NCI-H1436 treated with DMSO at 0.1 percent for 48 hours (cell line): ENCODE measurements around the gene GRIK4.
"Not testable (repeated sequence)": the region's sequence is repeated elsewhere in the genome, so short reads cannot be mapped to it uniquely, and the experiment has no call there.

ENCODE experiments used
- DNase-seq: peaks from one replicate; lab custom pipeline; 2025; lab: John Stamatoyannopoulos, UW

Gene GRIK4

DNA sequence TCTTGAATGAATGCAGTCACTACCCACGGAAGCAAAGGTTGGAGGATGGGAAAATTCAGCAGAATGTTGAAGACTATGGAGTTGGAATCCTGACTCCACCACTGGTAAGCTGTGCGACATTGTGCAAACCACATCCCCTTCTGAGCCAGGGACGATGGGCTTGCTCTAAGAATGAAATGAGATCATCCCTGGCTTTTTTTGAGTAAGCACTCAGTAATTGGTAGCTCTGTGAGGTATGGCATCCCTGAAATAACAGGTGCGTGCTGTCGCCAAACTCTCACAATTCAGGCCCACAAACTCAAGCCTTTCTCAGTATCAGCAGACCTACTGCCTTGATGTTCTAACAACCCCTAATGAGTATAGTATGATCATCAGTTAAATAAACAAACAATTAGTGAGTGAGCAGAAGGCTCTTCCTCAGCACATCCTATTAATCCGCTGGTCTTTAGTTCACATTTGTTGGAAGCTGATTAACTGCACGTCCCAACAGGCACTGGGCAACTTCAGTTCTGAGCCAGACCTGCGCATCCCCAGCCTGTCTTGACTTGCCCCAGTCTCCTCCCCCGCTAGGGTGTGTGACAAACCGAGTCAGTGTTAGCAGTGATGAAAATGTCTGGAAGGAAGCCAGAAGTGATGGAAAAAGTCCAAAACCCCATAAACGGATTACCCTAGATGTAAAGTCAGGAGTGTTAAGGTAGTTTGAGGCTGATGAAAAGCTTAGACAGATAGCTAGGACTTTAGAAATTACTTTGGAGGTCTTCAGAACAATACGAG lies 235.5 kb downstream of the GRIK4 start:
- DNase-seq: peak; percentile 85

DNA sequence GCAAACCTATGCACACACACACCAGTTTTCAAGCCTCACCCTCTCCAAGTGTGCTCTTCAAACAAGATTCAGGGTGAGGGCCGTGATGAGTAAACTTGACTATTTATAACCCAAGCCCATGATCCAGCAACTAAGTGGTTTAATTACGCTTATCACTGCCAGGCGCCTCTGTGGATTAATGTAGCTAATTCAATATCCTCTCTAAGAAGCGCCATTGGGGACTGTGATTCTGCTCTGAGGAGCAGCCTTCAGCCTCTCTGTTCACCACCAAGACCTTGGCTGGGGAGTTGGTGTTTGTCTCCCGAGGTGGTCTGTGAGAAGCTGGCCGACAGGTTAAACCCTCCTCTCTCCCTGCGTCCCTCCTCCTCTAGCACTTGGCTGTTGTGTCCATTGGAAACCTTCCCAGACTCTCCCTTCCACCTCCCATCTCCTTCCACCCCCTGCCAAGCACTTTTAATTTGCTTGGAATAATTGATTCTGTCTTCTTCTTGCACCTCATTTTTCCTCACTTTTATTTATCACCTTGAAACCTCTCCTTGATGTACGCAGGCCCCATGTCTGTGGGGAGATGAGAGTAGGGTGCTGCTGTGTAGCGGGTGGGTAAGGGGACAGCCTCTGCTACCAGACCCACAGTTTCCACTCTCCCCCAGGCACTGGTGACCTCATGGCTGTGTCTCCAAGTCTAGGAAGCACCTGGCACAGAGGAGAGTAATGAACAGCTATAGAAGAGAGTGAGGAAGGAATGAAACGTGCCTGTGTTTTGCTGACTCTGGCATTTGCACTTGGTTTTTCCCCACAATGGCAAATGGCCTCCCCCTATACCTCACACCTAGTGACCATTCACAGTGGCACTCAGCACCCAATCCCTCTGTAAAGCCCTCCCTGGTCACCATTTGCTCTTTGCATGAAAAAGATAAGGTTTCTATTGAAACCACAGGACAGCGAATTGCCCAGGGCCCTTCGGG lies 236.6 kb downstream of the GRIK4 start:
- DNase-seq: peak; percentile 28

DNA sequence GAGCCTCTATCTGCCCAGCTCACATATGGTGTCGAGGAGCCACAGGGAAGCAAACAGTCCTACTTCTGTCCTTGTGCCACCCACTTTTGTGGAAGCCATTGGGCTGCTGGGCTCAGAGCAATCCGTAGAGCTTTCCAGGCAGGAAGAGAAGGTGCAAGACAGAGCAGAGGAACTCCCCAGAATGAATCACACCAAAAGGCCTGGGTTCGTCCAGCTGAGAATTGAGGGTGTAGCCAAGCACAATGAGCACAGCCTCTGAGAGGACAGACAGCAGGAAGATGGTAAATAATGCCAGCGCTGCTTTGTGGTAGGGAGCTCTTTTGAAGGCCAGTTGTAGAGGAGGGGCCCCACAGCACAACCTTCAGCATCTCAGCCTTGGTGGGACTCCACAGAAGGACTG lies 237.8 kb downstream of the GRIK4 start:
- DNase-seq: no peak

DNA sequence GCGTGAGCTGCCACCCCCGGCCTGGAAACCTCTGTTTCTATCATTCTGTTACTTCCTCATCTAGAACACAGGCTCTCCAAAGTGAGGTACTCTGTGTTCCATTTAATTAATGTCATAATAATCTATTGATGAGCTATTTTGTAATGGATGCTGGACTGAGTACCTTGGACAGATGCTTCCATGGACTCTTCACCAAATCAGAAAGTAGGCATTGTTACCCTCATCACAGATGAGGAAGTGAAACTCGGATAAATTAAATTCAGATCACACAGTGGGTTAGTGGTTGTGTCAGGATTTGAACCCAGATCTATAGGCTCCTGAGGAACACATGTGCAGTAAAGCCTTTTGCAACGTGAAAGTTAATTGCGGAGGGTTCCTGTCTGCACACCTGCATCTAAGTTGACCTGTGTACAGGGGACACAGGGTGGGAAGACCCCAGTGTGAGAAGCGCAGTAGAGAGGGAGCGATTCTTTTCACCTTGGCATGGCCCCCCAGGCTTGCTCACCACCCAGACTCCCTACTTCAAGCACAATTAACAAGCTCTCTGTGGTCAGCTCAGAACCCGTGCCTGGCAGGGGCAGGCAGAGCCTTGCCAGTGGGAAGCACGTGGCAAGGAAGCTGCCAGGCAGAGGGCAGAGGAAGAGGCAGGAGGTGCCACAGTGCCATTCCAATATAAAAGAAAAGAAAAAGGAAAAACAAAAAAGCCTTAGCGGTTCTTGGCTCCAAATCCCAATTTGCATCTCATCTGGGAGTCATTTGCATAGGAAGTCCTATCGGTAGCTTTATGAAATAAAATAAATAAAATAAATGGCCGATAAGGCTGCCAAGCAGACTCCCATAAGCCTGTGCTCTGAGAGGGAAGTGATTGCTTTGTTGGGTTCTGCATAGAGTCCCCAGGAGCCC lies 239.3 kb downstream of the GRIK4 start:
- no peak for DNase-seq

DNA sequence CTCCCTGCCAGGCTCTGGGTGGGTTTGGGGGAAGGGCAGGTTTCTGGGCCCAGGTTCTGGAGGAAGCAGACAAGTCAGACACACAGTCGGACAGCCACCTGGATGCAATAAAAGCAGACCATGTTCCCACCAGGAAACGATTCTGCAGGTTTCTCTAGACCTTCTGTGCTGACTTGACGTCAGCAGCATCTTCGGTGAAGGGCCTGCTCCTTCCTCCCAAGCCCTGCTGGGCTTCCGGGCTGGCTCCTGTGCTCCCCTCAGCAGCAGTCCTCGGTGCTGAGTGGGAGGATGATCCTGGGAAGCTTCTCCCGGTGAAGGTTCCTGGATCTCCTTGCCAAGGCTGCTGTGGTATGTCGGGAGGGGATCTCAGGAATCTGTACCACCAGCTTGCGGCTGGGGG lies 240.0 kb downstream of the GRIK4 start:
- no peak for DNase-seq

DNA sequence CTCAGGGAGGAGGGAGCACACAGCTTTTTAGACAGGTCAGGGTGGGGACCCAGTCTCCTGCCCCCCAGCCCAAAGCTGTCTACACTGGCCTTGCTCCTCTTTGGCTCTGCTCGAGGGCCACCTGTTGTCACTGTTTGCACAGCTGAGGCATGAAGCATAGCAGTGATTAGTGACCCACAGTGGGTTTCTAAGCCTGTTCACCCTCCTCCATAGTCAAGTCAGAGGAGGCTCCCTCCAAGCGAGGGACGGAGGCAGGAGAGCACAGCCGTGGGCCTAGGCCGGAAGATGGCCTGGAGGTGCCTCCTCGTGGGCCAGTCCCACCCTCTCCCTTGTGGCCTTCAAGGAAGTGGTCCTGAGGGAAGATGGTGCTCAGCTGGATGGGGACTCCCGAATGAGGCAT lies 241.1 kb downstream of the GRIK4 start:
- no peak for DNase-seq

DNA sequence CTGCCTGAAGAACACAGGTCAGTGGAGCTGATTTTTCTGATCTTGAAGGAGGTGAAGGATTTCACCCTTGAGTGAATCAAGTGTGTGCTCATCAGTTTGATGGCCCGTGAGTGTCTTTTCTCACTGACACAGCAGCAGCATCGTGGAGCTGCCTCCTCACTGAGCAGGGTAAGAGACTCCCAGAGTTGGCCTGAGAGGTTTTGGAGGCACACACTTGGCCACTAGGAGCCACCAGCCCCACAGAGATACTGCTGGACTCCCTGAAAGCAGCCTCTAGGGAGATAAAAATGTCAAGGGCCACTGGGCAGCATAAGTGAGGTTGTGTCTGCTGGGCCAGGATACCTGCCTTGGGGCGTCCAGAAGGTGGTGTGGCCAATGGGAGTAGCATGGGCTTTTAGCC lies 245.4 kb downstream of the GRIK4 start:
- no peak for DNase-seq

DNA sequence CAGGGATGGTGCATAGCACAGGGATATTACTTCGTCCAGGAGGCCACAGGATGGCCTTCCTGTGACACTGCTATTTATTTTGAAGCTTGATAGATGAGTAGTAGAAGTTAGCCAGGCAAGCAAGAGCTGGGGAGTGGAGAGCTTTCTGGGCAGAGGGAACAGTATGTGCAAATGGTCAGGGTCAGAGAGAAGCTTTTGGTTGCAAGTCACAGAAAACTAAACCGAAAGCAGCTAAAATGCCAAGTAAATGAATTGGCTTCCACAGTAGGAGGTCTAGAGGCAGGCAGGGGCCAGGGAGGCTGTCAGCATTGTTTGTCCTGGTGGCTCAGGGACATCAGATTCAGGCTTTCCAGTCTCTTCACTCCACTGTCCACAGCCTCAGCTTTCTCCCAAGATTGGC lies 247.5 kb downstream of the GRIK4 start:
- no peak for DNase-seq

DNA sequence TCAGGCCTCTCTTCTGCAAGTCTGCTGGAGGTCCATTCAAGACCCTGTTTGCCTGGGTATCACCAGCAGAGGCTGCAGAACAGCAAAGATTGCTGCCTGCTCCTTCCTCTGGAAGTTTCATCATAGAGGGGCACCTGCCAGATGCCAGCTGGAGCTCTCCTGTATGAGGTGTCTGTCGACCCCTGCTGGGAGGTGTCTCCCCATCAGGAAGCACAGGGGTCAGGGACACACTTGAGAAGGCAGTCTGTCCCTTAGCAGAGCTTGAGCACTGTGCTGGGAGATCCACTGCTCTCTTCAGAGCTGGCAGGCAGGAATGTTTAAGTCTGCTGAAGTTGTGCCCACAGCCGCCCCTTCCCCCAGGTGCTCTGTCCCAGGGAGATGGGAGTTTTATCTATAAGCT lies 254.2 kb downstream of the GRIK4 start:
- not testable (repeated sequence) for DNase-seq

DNA sequence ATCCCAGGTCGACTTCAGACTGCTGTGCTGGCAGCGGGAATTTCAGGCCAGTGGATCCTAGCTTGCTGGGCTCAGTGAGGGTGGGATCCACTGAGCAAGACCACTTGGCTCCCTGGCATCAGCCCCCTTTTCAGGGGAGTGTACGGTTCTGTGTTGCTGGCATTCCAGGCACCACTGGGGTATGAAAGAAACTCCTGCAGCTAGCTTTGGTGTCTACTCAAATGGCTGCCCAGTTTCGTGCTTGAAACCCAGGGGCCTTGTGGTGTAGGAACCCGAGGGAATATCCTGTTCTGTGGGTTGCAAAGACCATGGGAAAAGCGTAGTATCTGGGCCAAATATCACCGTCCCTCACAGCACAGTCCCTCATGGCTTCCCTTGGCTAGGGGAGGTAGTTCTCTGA lies 254.8 kb downstream of the GRIK4 start:
- no peak for DNase-seq

DNA sequence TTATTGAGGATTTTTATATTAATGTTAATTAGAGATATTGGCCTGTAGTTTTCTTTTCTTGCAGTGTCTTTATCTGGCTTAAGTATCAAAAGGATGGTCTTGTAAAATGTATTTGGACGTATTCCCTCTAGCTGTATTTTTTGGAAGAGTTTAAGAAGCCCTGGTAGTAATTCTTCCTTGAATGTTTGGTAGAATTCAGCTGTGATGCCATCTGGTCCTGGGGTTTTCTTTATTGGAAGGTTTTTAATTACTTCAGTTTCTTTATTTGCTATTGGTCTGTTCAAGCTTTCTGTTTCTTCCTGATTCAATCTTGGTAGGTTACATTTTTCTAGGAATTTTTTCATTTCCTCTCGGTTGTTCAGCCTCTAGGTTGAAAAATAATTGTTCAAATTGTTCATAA lies 257.4 kb downstream of the GRIK4 start:
- no peak for DNase-seq

DNA sequence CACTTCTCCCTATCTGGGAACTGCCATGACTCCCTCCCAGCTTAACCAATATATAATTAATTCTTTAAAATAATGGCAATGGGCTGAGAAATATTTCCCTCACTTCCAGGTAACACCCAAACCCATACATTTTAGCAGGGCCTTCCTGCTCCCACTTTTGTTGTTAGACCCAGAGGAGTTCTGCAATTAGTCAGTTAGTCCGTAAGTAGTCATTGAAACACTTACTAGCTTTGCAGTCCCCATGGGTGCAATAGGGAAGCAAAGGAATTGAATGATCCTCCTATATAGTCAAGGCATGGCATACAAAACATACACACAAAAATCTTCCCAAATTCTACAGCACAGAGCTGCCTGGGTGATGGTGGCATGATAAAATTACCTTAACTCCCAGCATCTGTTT lies 258.4 kb downstream of the GRIK4 start:
- DNase-seq: no peak

DNA sequence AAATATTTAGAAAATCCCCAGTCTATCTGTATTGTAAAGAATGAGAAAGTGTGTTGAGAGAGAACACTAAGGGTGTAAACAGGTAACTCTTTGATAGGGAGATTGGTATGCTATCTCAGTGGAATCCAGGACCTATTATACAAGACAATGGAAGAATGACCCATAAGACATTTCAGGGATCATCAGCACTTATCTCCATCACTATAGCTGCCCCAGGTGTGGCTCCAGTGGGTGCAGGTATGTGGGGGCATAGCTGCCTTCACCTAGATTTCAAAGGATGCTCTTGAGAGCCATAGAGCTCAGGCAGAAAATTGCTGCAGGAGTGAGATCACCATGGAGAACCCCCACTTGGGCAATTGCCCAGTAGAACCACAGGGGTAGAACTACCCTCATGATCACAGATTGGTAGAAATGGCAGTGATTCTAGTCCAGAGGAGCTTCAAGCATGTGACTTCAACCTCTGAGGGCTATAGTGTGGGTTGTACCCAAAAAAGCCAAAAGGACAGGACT lies 260.1 kb downstream of the GRIK4 start:
- no peak for DNase-seq

DNA sequence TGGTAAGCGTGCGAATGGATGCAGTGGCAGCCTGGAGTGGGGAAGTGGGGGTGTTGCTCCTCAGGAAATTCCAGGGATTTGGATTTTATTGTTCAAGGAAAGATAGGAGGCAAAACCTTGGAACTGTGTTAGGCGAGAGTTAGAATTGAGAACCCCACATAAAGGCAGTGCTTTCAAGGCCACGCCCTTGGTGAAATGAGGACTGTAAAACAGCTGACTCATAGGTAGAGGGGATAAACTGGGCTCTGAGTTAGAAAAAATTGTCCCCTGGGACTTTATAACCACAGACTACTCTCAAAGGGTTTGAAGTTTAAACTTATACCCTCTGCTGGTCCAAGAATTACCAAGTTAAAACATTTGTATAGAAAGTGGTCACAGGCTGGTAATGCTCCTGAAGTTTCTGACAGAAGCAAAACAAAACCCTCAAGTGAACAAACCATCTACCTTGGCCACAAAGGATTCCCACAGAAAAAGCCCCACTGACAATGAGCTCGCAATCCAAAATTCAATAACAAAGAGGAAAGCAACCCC lies 262.0 kb downstream of the GRIK4 start:
- no peak for DNase-seq

DNA sequence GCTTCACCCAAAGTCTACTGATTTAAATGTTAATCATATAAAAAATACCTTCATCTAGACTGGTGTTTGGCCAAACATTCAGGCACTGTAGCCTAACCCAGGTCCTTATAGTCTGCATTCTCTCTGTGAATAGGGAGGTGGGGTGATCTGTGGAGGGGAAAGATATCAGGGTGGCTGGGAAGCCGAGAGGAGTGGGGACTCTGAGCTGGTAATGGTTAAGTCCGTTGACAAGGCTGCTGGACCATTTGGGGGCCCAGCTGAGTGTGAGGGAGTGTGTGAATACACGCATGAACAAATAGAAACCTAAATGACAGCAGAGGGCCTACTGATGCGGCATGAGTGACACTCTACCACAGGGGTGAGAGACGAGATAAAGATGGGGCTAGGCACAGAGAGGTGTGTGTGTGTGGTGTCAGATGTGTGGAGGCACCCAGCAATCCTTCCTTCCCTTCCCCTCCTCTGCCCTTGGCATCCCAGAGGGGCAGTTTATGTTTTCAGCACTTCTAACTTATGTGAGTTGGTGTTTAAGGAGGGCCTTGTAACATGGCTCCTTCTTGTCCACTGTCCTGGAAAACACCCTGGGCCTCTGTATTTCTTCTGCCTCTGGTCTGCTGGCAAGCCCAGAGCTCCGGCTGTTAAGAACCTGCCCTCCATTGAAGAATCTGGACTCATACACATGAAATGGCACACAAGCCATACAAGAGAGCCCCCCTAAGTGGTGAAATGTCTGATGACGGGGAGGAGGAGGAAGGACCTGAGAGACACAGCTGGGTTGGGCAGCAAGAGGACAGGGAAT lies 263.2 kb downstream of the GRIK4 start:
- no peak for DNase-seq

DNA sequence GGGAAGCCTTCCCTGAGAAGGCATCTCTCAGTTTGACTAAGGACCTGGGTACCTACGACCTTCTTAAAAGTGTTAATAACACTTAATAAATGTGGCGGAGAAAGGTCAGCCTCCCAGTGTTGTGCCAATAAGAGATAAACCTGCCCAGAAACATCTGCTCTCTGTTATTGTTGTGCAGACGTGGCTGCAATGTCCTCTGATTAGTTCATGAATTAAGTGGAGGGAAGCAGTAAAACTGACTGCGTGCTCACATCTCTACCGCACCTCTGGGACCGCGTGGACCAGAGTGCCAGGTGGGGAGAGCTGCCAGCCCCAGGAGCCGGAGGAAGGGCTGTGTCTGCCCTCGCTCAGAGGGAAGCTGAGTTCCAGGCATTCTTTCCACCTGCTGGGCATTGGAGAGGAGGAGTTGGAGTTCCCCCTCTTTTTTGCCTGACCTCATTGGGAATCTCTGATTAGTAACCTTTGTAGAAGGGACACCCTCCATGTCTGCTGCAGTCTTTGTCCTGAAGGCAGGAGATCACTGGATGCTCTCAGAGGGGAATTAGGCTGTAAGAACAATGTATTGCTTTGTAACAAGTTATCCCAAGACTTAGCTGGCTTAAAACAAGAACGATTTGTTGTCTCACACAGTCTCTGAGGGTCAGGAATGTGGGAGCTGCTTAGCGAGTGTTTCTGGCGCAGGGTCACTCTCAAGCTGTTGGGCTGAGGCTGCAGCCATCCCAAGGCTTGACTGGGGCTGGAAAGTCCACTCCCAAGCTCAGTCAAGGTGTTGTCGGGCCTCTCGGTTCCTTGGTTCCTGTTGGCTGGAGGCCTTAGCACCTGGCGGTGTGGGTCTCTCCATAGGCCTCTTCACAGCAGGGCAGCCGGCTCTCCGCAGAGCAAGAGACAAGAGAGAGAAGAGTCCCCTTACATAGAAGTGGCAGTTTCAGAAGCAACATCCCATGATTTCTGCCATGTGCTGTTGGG lies 264.7 kb downstream of the GRIK4 start:
- no peak for DNase-seq

DNA sequence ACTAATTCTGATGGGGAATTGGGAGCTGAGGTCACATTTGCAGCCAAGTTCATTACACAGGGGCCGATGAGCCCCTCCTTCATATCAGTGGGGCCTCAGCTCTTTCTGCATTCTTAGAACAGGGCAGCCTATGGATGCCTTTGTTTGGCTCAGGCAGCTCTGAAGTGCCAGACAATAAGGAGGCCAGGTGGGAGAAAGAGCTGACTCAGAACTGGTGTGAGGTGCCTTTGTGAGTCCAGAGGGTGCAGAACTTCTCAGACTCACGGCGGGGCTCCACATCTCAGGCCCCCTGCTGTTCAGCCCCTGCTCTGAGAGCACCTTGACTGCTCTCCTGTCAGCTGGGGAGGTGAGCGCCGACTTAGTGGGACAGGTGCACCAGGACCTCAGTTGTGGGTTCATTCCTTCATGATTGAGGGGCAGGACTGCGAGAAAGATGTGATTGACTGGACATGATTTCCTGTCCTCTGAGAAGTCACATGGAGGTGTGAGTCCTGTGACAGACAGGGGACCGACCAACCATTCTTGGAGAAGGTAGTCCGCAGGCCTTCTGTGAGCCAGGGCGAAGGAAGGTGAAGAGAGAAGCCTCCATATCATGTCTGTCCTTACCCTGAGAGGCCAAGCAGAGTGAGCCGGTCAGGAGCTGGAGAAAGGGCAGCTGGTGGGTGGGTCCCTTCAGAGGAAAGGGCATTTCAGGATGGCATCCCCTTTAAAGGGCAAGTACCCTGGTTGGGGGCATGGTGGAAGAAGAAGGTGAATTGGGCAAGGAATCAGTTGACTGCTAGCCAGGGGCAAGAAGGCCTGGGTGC lies 267.3 kb downstream of the GRIK4 start:
- no peak for DNase-seq

DNA sequence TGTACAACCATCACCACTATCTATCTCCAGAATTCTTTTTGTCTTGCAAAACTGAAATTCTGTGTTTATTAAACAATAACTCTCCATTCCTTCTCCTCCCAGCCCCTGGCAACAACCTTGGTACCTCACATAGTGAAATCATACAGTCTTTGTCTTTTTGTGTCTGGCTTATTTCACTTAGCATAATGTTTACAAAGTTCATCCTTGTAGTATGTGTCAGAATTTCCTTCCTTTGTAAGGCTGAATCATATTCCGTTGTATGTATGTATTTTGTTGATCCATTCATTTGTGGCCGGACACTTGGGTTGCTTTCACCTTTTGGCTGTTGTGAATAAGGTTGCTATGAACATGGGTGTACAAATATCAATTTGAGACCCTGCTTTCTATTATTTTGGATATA lies 268.7 kb downstream of the GRIK4 start:
- no peak for DNase-seq
